K562 (cell line): ENCODE data around the gene RAP1GDS1. TPM values are rescaled to one million over a fixed set of nuclear protein-coding genes. Genes with fewer than 3 reads are reported as not detected.
A peak's percentile ranks its signal among the peaks of the same experiment; 100 is the strongest.

Experiments
- ATAC-seq: fragments of 200-7000 bp; cut with Tn5 transposase; 3 replicates; pipeline ENCODE4 v1.9.1; 2020; ENCODE audit warnings: moderate library complexity
- BruUV-seq: library from RNA; stranded (reverse); fragments of 400-500 nt; replicated peaks from 2 replicates; lab custom pipeline; 2021; lab: Mats Ljungman, UMichigan
- CTCF ChIA-PET: fragments of 300-600 bp; formaldehyde crosslinking; extraction: SDS; loops from one replicate; lab custom pipeline; 2021; ENCODE audit warnings: low intra/inter-chr PET ratio; lab: Yijun Ruan, JAX
- POLR2A ChIA-PET: fragments of 300-600, 350-650 bp; sonication (Branson Sonifier 250); formaldehyde crosslinking; extraction: SDS; loops from one replicate; lab custom pipeline; 2021; ENCODE audit warnings: antibody characterized with exemption, inconsistent platforms; lab: Yijun Ruan, JAX
- DNase-seq, 4 experiments: peaks; one replicate each; pipeline versions ENCODE4 v3.0.0 to v3.0.0-alpha.2; 2011 to 2018; ENCODE audit warnings: low spot score in 3 of 4, mixed read lengths in 3 of 4; ENCODE audit errors: extremely low read depth in 1 of 4
- FAIRE-seq: peaks from 2 replicates; lab custom pipeline; 2011; peaks lifted over from hg19 to GRCh38; lab: Jason Lieb, UNC
- H2AFZ ChIP-seq: 2 replicates; pipeline ENCODE4 v1.6.0; 2011; ENCODE audit warnings: low read depth, low read length, control low read depth, inconsistent platforms
- H3K27ac ChIP-seq: fragments of 200-600 bp; 3 replicates; pipeline ENCODE4 v1.8.0; 2011; ENCODE audit warnings: low read depth, mild to moderate bottlenecking, control low read depth, inconsistent platforms, low read length, moderate library complexity, mixed read lengths; ENCODE audit errors: extremely low read depth
- H3K27me3 ChIP-seq, 2 experiments: fragments of 300-600 bp in 1 of 2; 2 replicates in 1 of 2; 3 replicates in 1 of 2; pipeline versions ENCODE4 v1.6.0 to v1.8.0; 2011; ENCODE audit warnings: inconsistent platforms in 2 of 2, low read length in 2 of 2, mild to moderate bottlenecking in 1 of 2, mixed read lengths in 1 of 2, moderate library complexity in 1 of 2; ENCODE audit not compliant: control insufficient read depth in 2 of 2, insufficient read depth in 2 of 2
- H3K36me3 ChIP-seq: fragments of 300-600 bp; 3 replicates; pipeline ENCODE4 v1.8.0; 2011; ENCODE audit warnings: mild to moderate bottlenecking, low read length, inconsistent platforms; ENCODE audit not compliant: control insufficient read depth, insufficient read depth
- H3K4me1 ChIP-seq, 2 experiments: fragments of 200-600 bp in 1 of 2; replicated peaks in 1 of 2; 2 replicates in 1 of 2; 3 replicates in 1 of 2; pipeline versions ENCODE4 v1.5.1 to v1.8.0; 2011; ENCODE audit warnings: inconsistent platforms in 2 of 2, low read length in 2 of 2, mild to moderate bottlenecking in 1 of 2, mixed read lengths in 1 of 2, moderate library complexity in 1 of 2; ENCODE audit not compliant: control insufficient read depth in 2 of 2, insufficient read depth in 2 of 2
- H3K4me2 ChIP-seq: 2 replicates; pipeline ENCODE4 v1.6.1; 2011; ENCODE audit warnings: low read length, control low read depth, inconsistent platforms, mixed read lengths; ENCODE audit not compliant: insufficient read depth
- H3K4me3 ChIP-seq: fragments of 200-600 bp; sonication (generic), shearing (Covaris generic); 2 replicates; pipeline ENCODE4 v1.5.1; 2016; ENCODE audit warnings: control low read depth, inconsistent platforms
- H3K79me2 ChIP-seq: fragments of 200-600 bp; 3 replicates; pipeline ENCODE4 v1.8.0; 2011; ENCODE audit warnings: low read length, inconsistent platforms; ENCODE audit not compliant: control insufficient read depth, insufficient read depth
- H3K9ac ChIP-seq, 2 experiments: 2 replicates each; pipeline versions ENCODE4 v1.6.0 to v1.6.1; 2011; ENCODE audit warnings: low read depth in 2 of 2, low read length in 2 of 2, control low read depth in 1 of 2, inconsistent platforms in 1 of 2, mild to moderate bottlenecking in 1 of 2, mixed read lengths in 1 of 2; ENCODE audit not compliant: insufficient read depth in 1 of 2
- H3K9me1 ChIP-seq: one replicate; pipeline ENCODE4 v1.6.0; 2011; ENCODE audit warnings: inconsistent platforms, mild to moderate bottlenecking, low read length, moderate library complexity; ENCODE audit not compliant: control insufficient read depth, insufficient read depth
- H3K9me3 ChIP-seq: replicated peaks from 2 replicates; pipeline ENCODE4 v1.5.1; 2011; ENCODE audit warnings: low read depth, low read length, inconsistent platforms; ENCODE audit not compliant: control insufficient read depth, insufficient read depth
- H4K20me1 ChIP-seq: replicated peaks from 2 replicates; pipeline ENCODE4 v1.6.1; 2011; ENCODE audit warnings: low read length, inconsistent platforms, mixed read lengths; ENCODE audit not compliant: control insufficient read depth, insufficient read depth
- ADNP ChIP-seq: fragments of 200-800 bp; sonication (Bioruptor generic); IDR thresholded peaks from 2 replicates; pipeline ENCODE4 v1.6.1; 2016; ENCODE audit warnings: missing genetic modification characterization, missing compliant biosample characterization
- BRCA1 ChIP-seq, 2 experiments: fragments of 450-650 bp in 1 of 2; sonication (generic) in 1 of 2; formaldehyde crosslinking in 1 of 2; IDR thresholded peaks; 2 replicates each; pipeline versions ENCODE4 v1.5.0 to v1.6.1; 2017 to 2020; ENCODE audit warnings: mild to moderate bottlenecking in 1 of 2, missing genetic modification reagents in 1 of 2
- C11orf30 ChIP-seq: fragments of 450-650 bp; IDR thresholded peaks from 2 replicates; pipeline ENCODE4 v1.6.1; 2016; ENCODE audit warnings: low read depth, mild to moderate bottlenecking
- CBFA2T3 ChIP-seq: fragments of 450-650 bp; IDR thresholded peaks from 2 replicates; pipeline ENCODE4 v1.6.1; 2017
- MYNN ChIP-seq, 2 experiments: sonication (generic); formaldehyde crosslinking in 1 of 2; IDR thresholded peaks; 2 replicates each; pipeline versions ENCODE4 v1.5.0 to v1.6.1; 2016 to 2020; ENCODE audit warnings: antibody characterized with exemption in 1 of 2, missing genetic modification reagents in 1 of 2
- ZKSCAN3 ChIP-seq: fragments of 250-450 bp; sonication (Bioruptor Pico); IDR thresholded peaks from 2 replicates; pipeline ENCODE4 v1.4.0; 2020
- ZNF23 ChIP-seq: fragments of 250-450 bp; sonication (Bioruptor Pico); IDR thresholded peaks from 2 replicates; pipeline ENCODE4 v1.4.0; 2020; ENCODE audit warnings: mild to moderate bottlenecking
- ZNF316 ChIP-seq: fragments of 450-650 bp; IDR thresholded peaks from 2 replicates; pipeline ENCODE4 v1.6.1; 2016
- ZNF586 ChIP-seq: fragments of 450-650 bp; formaldehyde crosslinking; conservative IDR thresholded peaks from 2 replicates; pipeline ENCODE4 v1.4.0; 2020; ENCODE audit warnings: mild to moderate bottlenecking, moderate library complexity
- in situ Hi-C: fragments of 300-500 bp; cut with MboI; formaldehyde crosslinking; loops from 4 replicates; pipeline ENCODE4 v1.15.0; 2018; ENCODE audit warnings: inconsistent platforms, mixed read lengths
- intact Hi-C: fragments of 100-400 bp; cut with micrococcal nuclease; formaldehyde crosslinking; loops from 2 replicates; pipeline ENCODE4 v1.14.2; 2022
- polyA plus RNA-seq, 8 experiments: library from polyadenylated mRNA; depleted of rRNA in 4 of 8; stranded (reverse) in 5 of 8; unstranded in 3 of 8; fragments of >200 nt; fragmentation: Nextera tagmentation in 2 of 8; fragmentation: Illumina TruSeq in 1 of 8; extraction: Ambion mirVana in 2 of 8; extraction: Trizol in 1 of 8; gene quantifications; 2 replicates each; pipeline versions ENCODE4 v1.2.1 to v1.2.3, GENCODE V29; 2011 to 2014; ENCODE audit warnings: inconsistent platforms in 1 of 8, missing spikeins in 1 of 8
- total RNA-seq, 7 experiments: library from RNA; depleted of rRNA in 6 of 7; stranded (reverse); fragments of >200 nt in 6 of 7; fragmentation: Illumina TruSeq in 2 of 7; extraction: Trizol in 2 of 7; gene quantifications; 2 replicates each; pipeline versions ENCODE4 v1.2.1 to v1.2.3, GENCODE V29; 2011 to 2021; ENCODE audit warnings: low replicate concordance in 1 of 7
- TF ChIP-seq, protein P1 (sequence below): fragments of 250-450 bp; sonication (Bioruptor Pico); IDR thresholded peaks from 2 replicates; pipeline ENCODE4 v1.5.0; 2021; ENCODE audit warnings: mild to moderate bottlenecking, moderate library complexity
- TF ChIP-seq, protein P2 (sequence below): fragments of 200-800 bp; sonication (Bioruptor generic); IDR thresholded peaks from 2 replicates; pipeline ENCODE4 v1.6.1; 2017; ENCODE audit warnings: missing genetic modification characterization, missing compliant biosample characterization
- TF ChIP-seq, protein P3 (sequence below): fragments of 250-450 bp; sonication (Bioruptor Pico); IDR thresholded peaks from 2 replicates; pipeline ENCODE4 v1.5.0; 2021; ENCODE audit warnings: mild to moderate bottlenecking, borderline replicate concordance
- TF ChIP-seq, protein P4 (sequence below): fragments of 450-650 bp; conservative IDR thresholded peaks from 2 replicates; pipeline ENCODE4 v1.6.1; 2016; ENCODE audit warnings: missing genetic modification characterization, low read depth, mild to moderate bottlenecking, control low read depth, missing compliant biosample characterization

Gene RAP1GDS1
- total and polyA plus RNA-seq, 9 of the 15 experiments (the other 6 are each of a cell fraction or from before 2014, with no cell fraction given) = 27.2 to 55.6 (median 31.5) TPM

DNA sequence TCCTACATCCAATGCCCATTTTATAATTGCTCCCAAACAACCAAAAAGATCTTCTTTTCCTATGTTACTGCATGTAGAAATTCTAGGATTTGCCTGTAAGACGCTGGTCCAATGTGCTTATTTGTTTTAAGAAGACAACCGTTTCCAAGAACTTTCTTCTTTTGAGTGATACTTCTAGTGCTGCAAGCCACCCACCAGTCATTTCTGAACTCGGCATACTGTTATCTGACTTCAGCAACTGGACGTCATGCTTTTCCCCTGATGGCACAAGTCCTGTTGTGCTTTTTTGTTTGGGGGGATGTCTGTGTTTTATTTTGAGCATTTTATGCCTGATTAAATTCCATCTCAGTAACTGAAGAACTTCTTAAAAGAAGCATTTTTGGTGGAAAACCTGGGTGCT lies 16.0 kb upstream of the RAP1GDS1 start (continued):
- TF ChIP-seq, protein P1, sequence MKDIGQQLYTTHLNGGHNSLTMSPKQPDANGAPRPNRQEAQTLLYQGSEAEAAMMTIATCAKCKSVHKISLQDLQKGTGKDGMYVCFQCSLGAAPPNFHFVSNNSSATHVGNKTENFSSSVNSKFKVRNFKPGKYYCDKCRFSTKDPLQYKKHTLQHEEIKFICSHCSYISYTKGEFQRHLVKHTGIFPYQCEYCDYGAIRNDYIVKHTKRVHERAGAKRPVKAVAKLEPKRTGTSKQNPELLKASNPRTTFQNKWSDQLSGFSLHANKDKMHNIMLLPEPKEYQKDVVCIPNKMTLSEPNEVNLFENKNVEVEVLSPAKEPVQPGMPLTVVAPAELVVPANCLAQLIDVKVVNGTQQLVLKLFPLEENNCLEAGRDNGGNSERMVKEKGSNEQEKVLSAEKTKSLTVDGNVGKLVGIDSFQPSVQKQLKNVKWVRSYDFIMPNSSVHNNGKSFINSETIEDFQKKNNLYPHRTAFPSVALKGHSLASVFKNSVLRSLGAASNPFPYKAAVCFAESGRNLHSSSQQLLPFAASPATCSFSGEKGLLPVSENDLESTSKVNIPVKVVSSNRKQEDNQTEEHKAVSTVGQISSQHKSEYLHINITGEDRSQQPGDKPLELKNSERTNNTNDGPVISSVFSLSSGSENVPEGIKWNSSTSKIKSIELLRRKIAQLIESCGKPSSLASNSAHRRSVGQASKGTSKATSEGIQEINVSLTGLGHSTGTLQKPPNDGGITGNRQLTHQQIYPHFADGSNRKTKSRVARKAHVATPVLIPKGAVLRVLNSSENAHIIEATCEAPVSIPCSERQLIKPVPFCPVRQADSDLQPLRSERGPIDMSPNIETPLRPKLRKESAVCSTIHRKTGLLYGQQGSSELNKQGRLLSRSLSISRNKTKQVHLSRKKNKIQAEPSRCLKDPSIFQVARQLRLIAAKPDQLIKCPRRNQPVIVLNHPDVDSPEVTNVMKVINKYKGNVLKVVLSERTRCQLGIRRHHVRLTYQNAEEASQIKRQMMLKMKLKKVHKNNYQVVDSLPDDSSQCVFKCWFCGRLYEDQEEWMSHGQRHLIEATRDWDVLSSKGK (CRISPR knock-in tag) = no peak
- TF ChIP-seq, protein P2, sequence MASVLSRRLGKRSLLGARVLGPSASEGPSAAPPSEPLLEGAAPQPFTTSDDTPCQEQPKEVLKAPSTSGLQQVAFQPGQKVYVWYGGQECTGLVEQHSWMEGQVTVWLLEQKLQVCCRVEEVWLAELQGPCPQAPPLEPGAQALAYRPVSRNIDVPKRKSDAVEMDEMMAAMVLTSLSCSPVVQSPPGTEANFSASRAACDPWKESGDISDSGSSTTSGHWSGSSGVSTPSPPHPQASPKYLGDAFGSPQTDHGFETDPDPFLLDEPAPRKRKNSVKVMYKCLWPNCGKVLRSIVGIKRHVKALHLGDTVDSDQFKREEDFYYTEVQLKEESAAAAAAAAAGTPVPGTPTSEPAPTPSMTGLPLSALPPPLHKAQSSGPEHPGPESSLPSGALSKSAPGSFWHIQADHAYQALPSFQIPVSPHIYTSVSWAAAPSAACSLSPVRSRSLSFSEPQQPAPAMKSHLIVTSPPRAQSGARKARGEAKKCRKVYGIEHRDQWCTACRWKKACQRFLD (CRISPR knock-in tag) = no peak
- no peak for TF ChIP-seq ADNP (tag)

DNA sequence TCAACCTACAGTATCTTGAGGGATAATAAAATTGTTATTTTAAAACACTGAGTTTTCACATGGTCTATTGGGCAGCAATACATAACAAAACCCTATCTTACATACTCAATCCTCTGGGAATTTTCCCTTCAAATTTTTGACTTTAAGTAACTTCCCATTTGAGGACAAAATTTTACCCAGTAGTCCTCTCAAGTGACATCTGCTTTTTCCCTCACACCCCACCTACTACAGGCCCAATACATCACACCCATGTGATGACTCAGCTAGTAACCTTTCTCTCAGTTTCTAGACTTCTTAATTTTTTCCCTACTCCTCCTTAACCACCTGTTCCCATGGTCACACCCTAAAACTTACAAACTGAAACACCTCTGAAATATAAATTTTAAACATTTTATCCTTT lies 12.2 kb upstream of the RAP1GDS1 start:
- H3K27ac ChIP-seq = no peak overlapping the region
- H3K4me2 ChIP-seq = no peak overlapping the region
- intact Hi-C loops = no loop called here
- ATAC-seq (no peak), FAIRE-seq (no peak), DNase-seq (no peak)
- no peaks in the 10 kb centered on the region for H3K36me3 ChIP-seq
- in situ Hi-C loops = no loop called here
- H2AFZ ChIP-seq = no peak overlapping the region
- POLR2A ChIA-PET = no interaction called here
- no peaks in the 10 kb centered on the region for H3K9me1 ChIP-seq
- no peaks in the 10 kb centered on the region for H4K20me1 ChIP-seq
- BruUV-seq = no TSS peak
- CTCF ChIA-PET = interaction anchor here (0.6 kb wide), 1 partner anchor 114 kb away, joined by 3 read pairs; no protein-coding TSS in a partner anchor
- no peaks in the 10 kb centered on the region for H3K79me2 ChIP-seq
- H3K4me1 ChIP-seq = no peaks in the 10 kb centered on the region
- no peak overlapping the region for H3K4me3 ChIP-seq
- H3K27me3 ChIP-seq = peaks cover 0 to 1% of the 10 kb centered on the region in 2 experiments; a peak in 2 of 5 replicates
- no peak overlapping the region for H3K9ac ChIP-seq
- no peaks in the 10 kb centered on the region for H3K9me3 ChIP-seq
- TF ChIP-seq, protein P3, sequence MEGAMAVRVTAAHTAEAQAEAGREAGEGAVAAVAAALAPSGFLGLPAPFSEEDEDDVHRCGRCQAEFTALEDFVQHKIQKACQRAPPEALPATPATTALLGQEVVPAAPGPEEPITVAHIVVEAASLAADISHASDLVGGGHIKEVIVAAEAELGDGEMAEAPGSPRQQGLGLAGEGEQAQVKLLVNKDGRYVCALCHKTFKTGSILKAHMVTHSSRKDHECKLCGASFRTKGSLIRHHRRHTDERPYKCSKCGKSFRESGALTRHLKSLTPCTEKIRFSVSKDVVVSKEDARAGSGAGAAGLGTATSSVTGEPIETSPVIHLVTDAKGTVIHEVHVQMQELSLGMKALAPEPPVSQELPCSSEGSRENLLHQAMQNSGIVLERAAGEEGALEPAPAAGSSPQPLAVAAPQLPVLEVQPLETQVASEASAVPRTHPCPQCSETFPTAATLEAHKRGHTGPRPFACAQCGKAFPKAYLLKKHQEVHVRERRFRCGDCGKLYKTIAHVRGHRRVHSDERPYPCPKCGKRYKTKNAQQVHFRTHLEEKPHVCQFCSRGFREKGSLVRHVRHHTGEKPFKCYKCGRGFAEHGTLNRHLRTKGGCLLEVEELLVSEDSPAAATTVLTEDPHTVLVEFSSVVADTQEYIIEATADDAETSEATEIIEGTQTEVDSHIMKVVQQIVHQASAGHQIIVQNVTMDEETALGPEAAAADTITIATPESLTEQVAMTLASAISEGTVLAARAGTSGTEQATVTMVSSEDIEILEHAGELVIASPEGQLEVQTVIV (CRISPR knock-in tag) = no peak
- TF ChIP-seq ZNF23 (CRISPR knock-in tag) = no peak
- TF ChIP-seq C11orf30 = peak; percentile 35; the same call in 1 of the 2 replicates
- TF ChIP-seq BRCA1 (IDR thresholded peaks at IDR 0.05) = no peak
- no peak for TF ChIP-seq BRCA1 (CRISPR knock-in tag; IDR thresholded peaks at IDR 0.05)
- no peak for TF ChIP-seq CBFA2T3
- peak; percentile 63 for TF ChIP-seq ZNF316
- TF ChIP-seq, protein P4, sequence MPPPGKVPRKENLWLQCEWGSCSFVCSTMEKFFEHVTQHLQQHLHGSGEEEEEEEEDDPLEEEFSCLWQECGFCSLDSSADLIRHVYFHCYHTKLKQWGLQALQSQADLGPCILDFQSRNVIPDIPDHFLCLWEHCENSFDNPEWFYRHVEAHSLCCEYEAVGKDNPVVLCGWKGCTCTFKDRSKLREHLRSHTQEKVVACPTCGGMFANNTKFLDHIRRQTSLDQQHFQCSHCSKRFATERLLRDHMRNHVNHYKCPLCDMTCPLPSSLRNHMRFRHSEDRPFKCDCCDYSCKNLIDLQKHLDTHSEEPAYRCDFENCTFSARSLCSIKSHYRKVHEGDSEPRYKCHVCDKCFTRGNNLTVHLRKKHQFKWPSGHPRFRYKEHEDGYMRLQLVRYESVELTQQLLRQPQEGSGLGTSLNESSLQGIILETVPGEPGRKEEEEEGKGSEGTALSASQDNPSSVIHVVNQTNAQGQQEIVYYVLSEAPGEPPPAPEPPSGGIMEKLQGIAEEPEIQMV (tag) = no peak
- no peak for TF ChIP-seq MYNN (IDR thresholded peaks at IDR 0.05)
- no peak for TF ChIP-seq MYNN (CRISPR knock-in tag; IDR thresholded peaks at IDR 0.05)
- no peak for TF ChIP-seq ZKSCAN3
- TF ChIP-seq ZNF586 (CRISPR knock-in tag) = no peak
